Activated T-helper 1 cell treated with Interleukin-2 at 50 U/mL for 16 hours (primary cell): ENCODE measurements around the gene KCNG4.
A peak's percentile ranks its signal among the peaks of the same experiment; 100 is the strongest.
"Not testable (repeated sequence)": the region's sequence is repeated elsewhere in the genome, so short reads cannot be mapped to it uniquely, and the experiment has no call there.

Experiments
- DNase-seq: peaks from one replicate; pipeline ENCODE4 v3.0.0-alpha.2; 2020; ENCODE audit warnings: low read depth

The KCNG4 gene

GRCh38 chr16:84205976-84206691, 33.7 kb downstream of the KCNG4 start:
- DNase-seq, result no peak

GRCh38 chr16:84205123-84205522, 34.7 kb downstream of the KCNG4 start:
- not testable (repeated sequence) for DNase-seq

- not testable (repeated sequence) for DNase-seq
Observed at GRCh38 chr16:84204551-84204950, 35.3 kb downstream of the KCNG4 start.

GRCh38 chr16:84199861-84200260, 40.0 kb downstream of the KCNG4 start:
- no peak for DNase-seq

- no peak for DNase-seq
Observed at GRCh38 chr16:84199097-84199496, 40.7 kb downstream of the KCNG4 start.

GRCh38 chr16:84198401-84198800, 41.4 kb downstream of the KCNG4 start:
- DNase-seq, result no peak

- no peak for DNase-seq
Observed at GRCh38 chr16:84197466-84198128, 42.2 kb downstream of the KCNG4 start.

GRCh38 chr16:84196727-84197394, 43.0 kb downstream of the KCNG4 start:
- DNase-seq, result no peak

GRCh38 chr16:84196101-84196500, 43.7 kb downstream of the KCNG4 start:
- DNase-seq, result no peak

- no peak for DNase-seq
Observed at GRCh38 chr16:84195201-84196093, 44.4 kb downstream of the KCNG4 start.

GRCh38 chr16:84194470-84195200, 45.2 kb downstream of the KCNG4 start:
- DNase-seq, result peak; percentile 10

GRCh38 chr16:84194018-84194417, 45.8 kb downstream of the KCNG4 start:
- no peak for DNase-seq

GRCh38 chr16:84193480-84193879, 46.3 kb downstream of the KCNG4 start:
- no peak for DNase-seq

GRCh38 chr16:84191466-84191865, 48.3 kb downstream of the KCNG4 start:
- no peak for DNase-seq

GRCh38 chr16:84190731-84191388, 49.0 kb downstream of the KCNG4 start, which contains the start of gene ADAD2:
Gene ADAD2 (plus strand): TSS chr16:84191157. CDS start chr16:84191231, 74 bp downstream.
- DNase-seq, result no peak

- DNase-seq, result peak; percentile 84
Observed at GRCh38 chr16:84186685-84187437, 53.0 kb downstream of the KCNG4 start, which contains the start of gene TAF1C. Gene TAF1C (minus strand): TSS chr16:84187057. CDS start chr16:84184988, 2,069 bp downstream.

- no peak for DNase-seq
Observed at GRCh38 chr16:84184775-84185174, 55.0 kb downstream of the KCNG4 start.

- no peak for DNase-seq
Observed at GRCh38 chr16:84183911-84184591, 55.8 kb downstream of the KCNG4 start.

GRCh38 chr16:84183572-84183875, 56.3 kb downstream of the KCNG4 start:
- no peak for DNase-seq
